Right renal cortex interstitium (tissue), 3 donors: Measurements from ENCODE around the gene LRRC52. TPM values are rescaled to one million over a fixed set of nuclear protein-coding genes. Genes with fewer than 3 reads are reported as not detected.

Experiments used
- DNase-seq, 3 donors: peaks; one replicate each; pipeline ENCODE4 v3.0.0-alpha.2; 2013; ENCODE audit warnings: low read depth in 3 of 3, low spot score in 2 of 3
- polyA plus RNA-seq, 3 donors: library from polyadenylated mRNA; unstranded; fragments of 120-200 nt; gene quantifications; one replicate each; pipeline ENCODE4 v1.2.1, GENCODE V29; 2013; ENCODE audit not compliant: insufficient read length in 3 of 3

The LRRC52 gene
- not detected for polyA plus RNA-seq

- DNase-seq = peak in 2 of 3 donors; percentile 29 to 32
Measured at GRCh38 chr1:165543532-165544438, at the start of gene LRRC52. LRRC52 (plus strand) TSS chr1:165544000; CDS start chr1:165544297, 297 bp downstream.

GRCh38 chr1:165494949-165495857 lies 48.6 kb upstream of the LRRC52 start:
- DNase-seq = no peak

- no peak for DNase-seq
Measured at GRCh38 chr1:165495858-165496205, 48.0 kb upstream of the LRRC52 start.

GRCh38 chr1:165496501-165496900 lies 47.3 kb upstream of the LRRC52 start:
- DNase-seq = no peak

GRCh38 chr1:165497069-165498013 lies 46.5 kb upstream of the LRRC52 start:
- DNase-seq = no peak

GRCh38 chr1:165501330-165501969 lies 42.4 kb upstream of the LRRC52 start:
- no peak for DNase-seq

- no peak for DNase-seq
Measured at GRCh38 chr1:165501970-165502348, 41.8 kb upstream of the LRRC52 start.

- no peak for DNase-seq
Measured at GRCh38 chr1:165507570-165507969, 36.2 kb upstream of the LRRC52 start.

- DNase-seq = no peak
Measured at GRCh38 chr1:165508291-165508690, 35.5 kb upstream of the LRRC52 start.

GRCh38 chr1:165512816-165513215 lies 31.0 kb upstream of the LRRC52 start:
- DNase-seq = no peak

GRCh38 chr1:165516469-165516868 lies 27.3 kb upstream of the LRRC52 start:
- no peak for DNase-seq

- no peak for DNase-seq
Measured at GRCh38 chr1:165520646-165521045, 23.2 kb upstream of the LRRC52 start.

GRCh38 chr1:165524639-165525285 lies 19.0 kb upstream of the LRRC52 start:
- DNase-seq = no peak

- no peak for DNase-seq
Measured at GRCh38 chr1:165525708-165526107, 18.1 kb upstream of the LRRC52 start.

GRCh38 chr1:165527251-165528007 lies 16.4 kb upstream of the LRRC52 start:
- DNase-seq = no peak

- no peak for DNase-seq
Measured at GRCh38 chr1:165531021-165531420, 12.8 kb upstream of the LRRC52 start.

GRCh38 chr1:165532053-165532452 lies 11.7 kb upstream of the LRRC52 start:
- no peak for DNase-seq

- no peak for DNase-seq
Measured at GRCh38 chr1:165533254-165533653, 10.5 kb upstream of the LRRC52 start.

GRCh38 chr1:165536016-165536415 lies 7.8 kb upstream of the LRRC52 start:
- DNase-seq = no peak
